Skeletal muscle cell (primary cell): ENCODE data around the gene ODF4.

Source experiments
- DNase-seq: peaks from one replicate; pipeline ENCODE4 v3.0.0-alpha.2; 2010; ENCODE audit warnings: low read depth
- H3K4me3 ChIP-seq: 2 replicates; pipeline ENCODE4 v1.5.1; 2011; ENCODE audit warnings: low read depth, mild to moderate bottlenecking, control low read depth, low read length, moderate library complexity

ODF4 gene

GRCh38 chr17:8339540-8339939 lies at the start of gene ODF4:
TSS of gene ODF4 (plus strand) at chr17:8339840. CDS start at chr17:8340052, 212 bp downstream.
- H3K4me3 ChIP-seq = no peak within 1 kb of the TSS
- no peak for DNase-seq

- DNase-seq = no peak
- no peak overlapping the region for H3K4me3 ChIP-seq
Measured at GRCh38 chr17:8290043-8290442, 49.6 kb upstream of the ODF4 start.

GRCh38 chr17:8292639-8293395 lies 46.8 kb upstream of the ODF4 start:
- DNase-seq = no peak
- no peak overlapping the region for H3K4me3 ChIP-seq

- DNase-seq = no peak
- H3K4me3 ChIP-seq = no peak overlapping the region
Measured at GRCh38 chr17:8294361-8294760, 45.3 kb upstream of the ODF4 start.

GRCh38 chr17:8294814-8295316 lies 44.8 kb upstream of the ODF4 start:
- no peak for DNase-seq
- H3K4me3 ChIP-seq = peak overlapping the region; percentile 73

GRCh38 chr17:8300226-8300625 lies 39.4 kb upstream of the ODF4 start:
- H3K4me3 ChIP-seq = no peak overlapping the region
- no peak for DNase-seq

GRCh38 chr17:8300627-8301242 lies 38.9 kb upstream of the ODF4 start:
- peak; percentile 15 for DNase-seq
- no peak overlapping the region for H3K4me3 ChIP-seq

- DNase-seq = no peak
- no peak overlapping the region for H3K4me3 ChIP-seq
Measured at GRCh38 chr17:8310601-8311123, 29.0 kb upstream of the ODF4 start.

- DNase-seq = no peak
- H3K4me3 ChIP-seq = no peak overlapping the region
Measured at GRCh38 chr17:8311131-8311790, 28.4 kb upstream of the ODF4 start.

GRCh38 chr17:8312251-8312650 lies 27.4 kb upstream of the ODF4 start:
- no peak overlapping the region for H3K4me3 ChIP-seq
- DNase-seq = no peak

GRCh38 chr17:8312726-8313600 lies 26.7 kb upstream of the ODF4 start:
- DNase-seq = no peak
- no peak overlapping the region for H3K4me3 ChIP-seq

- no peak overlapping the region for H3K4me3 ChIP-seq
- DNase-seq = no peak
Measured at GRCh38 chr17:8314797-8315763, 24.6 kb upstream of the ODF4 start.

GRCh38 chr17:8315764-8316217 lies 23.8 kb upstream of the ODF4 start:
- H3K4me3 ChIP-seq = no peak overlapping the region
- DNase-seq = no peak

- no peak for DNase-seq
- no peak overlapping the region for H3K4me3 ChIP-seq
Measured at GRCh38 chr17:8318010-8318935, 21.4 kb upstream of the ODF4 start.

- no peak overlapping the region for H3K4me3 ChIP-seq
- DNase-seq = no peak
Measured at GRCh38 chr17:8320262-8320661, 19.4 kb upstream of the ODF4 start.

- no peak overlapping the region for H3K4me3 ChIP-seq
- no peak for DNase-seq
Measured at GRCh38 chr17:8320990-8321389, 18.6 kb upstream of the ODF4 start.

GRCh38 chr17:8322061-8322460 lies 17.6 kb upstream of the ODF4 start:
- DNase-seq = no peak
- H3K4me3 ChIP-seq = no peak overlapping the region
